ENCODE data around the gene P2RX2.

- TF ChIP-seq CTCF (conservative IDR thresholded peaks at IDR 0.05; ENCODE audit: low read length) (no peak), EZH2phosphoT487 (IDR thresholded peaks at IDR 0.05; ENCODE audit: borderline replicate concordance, low read depth, low read length) (no peak)
Measured at GRCh38 chr12:132641811-132642650, 23.5 kb downstream of the P2RX2 start.

Measured in OCI-LY7 (cell line).